HEK293T (cell line): ENCODE results near the gene FHOD3.

Experiments used
- CTCF ChIA-PET: fragments of 350-600 bp; formaldehyde crosslinking; extraction: SDS; loops from one replicate; lab custom pipeline; 2021; ENCODE audit warnings: antibody characterized with exemption, inconsistent platforms; lab: Yijun Ruan, JAX
- POLR2A ChIA-PET: fragments of 350-600 bp; formaldehyde crosslinking; extraction: SDS; loops from one replicate; lab custom pipeline; 2020; ENCODE audit warnings: antibody characterized with exemption, inconsistent platforms; lab: Yijun Ruan, JAX
- DNase-seq: peaks from one replicate; pipeline ENCODE4 v3.0.0; 2012; ENCODE audit warnings: mixed read lengths; ENCODE audit errors: extremely low spot score
- ARNT ChIP-seq: fragments of 450-650 bp; IDR thresholded peaks from 2 replicates; pipeline ENCODE4 v1.6.1; 2017; ENCODE audit warnings: mild to moderate bottlenecking
- BHLHE40 ChIP-seq: fragments of 450-650 bp; IDR thresholded peaks from 2 replicates; pipeline ENCODE4 v1.6.1; 2016; ENCODE audit warnings: mild to moderate bottlenecking, moderate library complexity, borderline replicate concordance
- CTBP1 ChIP-seq: fragments of 450-650 bp; IDR thresholded peaks from 2 replicates; pipeline ENCODE4 v1.6.1; 2016; ENCODE audit warnings: borderline replicate concordance
- ELF4 ChIP-seq: fragments of 450-650 bp; IDR thresholded peaks from 2 replicates; pipeline ENCODE4 v1.6.1; 2017; ENCODE audit warnings: antibody characterized with exemption
- FOXA1 ChIP-seq: fragments of 450-650 bp; IDR thresholded peaks from 2 replicates; pipeline ENCODE4 v1.6.1; 2016; ENCODE audit warnings: mild to moderate bottlenecking
- FOXK2 ChIP-seq: fragments of 450-650 bp; IDR thresholded peaks from 2 replicates; pipeline ENCODE4 v1.6.1; 2016; ENCODE audit warnings: mild to moderate bottlenecking
- FOXM1 ChIP-seq: fragments of 450-650 bp; IDR thresholded peaks from 2 replicates; pipeline ENCODE4 v1.6.1; 2017; ENCODE audit warnings: mild to moderate bottlenecking, borderline replicate concordance
- HDGF ChIP-seq: fragments of 450-650 bp; IDR thresholded peaks from 2 replicates; pipeline ENCODE4 v1.6.1; 2017; ENCODE audit warnings: antibody characterized with exemption, borderline replicate concordance
- L3MBTL2 ChIP-seq: fragments of 450-650 bp; conservative IDR thresholded peaks from 2 replicates; pipeline ENCODE4 v1.6.1; 2016; ENCODE audit warnings: mild to moderate bottlenecking
- LEF1 ChIP-seq: fragments of 450-650 bp; IDR thresholded peaks from 2 replicates; pipeline ENCODE4 v1.6.1; 2017; ENCODE audit warnings: mild to moderate bottlenecking, borderline replicate concordance
- NFRKB ChIP-seq: fragments of 450-650 bp; IDR thresholded peaks from 2 replicates; pipeline ENCODE4 v1.6.1; 2016; ENCODE audit warnings: mild to moderate bottlenecking, moderate library complexity
- SP1 ChIP-seq: fragments of 450-650 bp; IDR thresholded peaks from 2 replicates; pipeline ENCODE4 v1.6.1; 2017
- SUZ12 ChIP-seq: fragments of 450-650 bp; IDR thresholded peaks from 2 replicates; pipeline ENCODE4 v1.6.1; 2016; ENCODE audit warnings: mild to moderate bottlenecking
- TARDBP ChIP-seq: fragments of 450-650 bp; IDR thresholded peaks from 2 replicates; pipeline ENCODE4 v1.6.1; 2016
- ZNF384 ChIP-seq: fragments of 450-650 bp; IDR thresholded peaks from 2 replicates; pipeline ENCODE4 v1.6.1; 2016
- TF ChIP-seq, protein P1 (sequence below): fragments of 450-650 bp; IDR thresholded peaks from 2 replicates; pipeline ENCODE4 v1.6.1; 2016

Gene FHOD3

GRCh38 chr18:36648803-36649202, 351.3 kb downstream of the FHOD3 start:
- no peak for TF ChIP-seq FOXA1
- no peak for DNase-seq
- CTCF ChIA-PET = interaction anchor here (0.7 kb wide), 1 partner anchor 23 kb away, joined by 3 read pairs; no protein-coding TSS in a partner anchor

DNA sequence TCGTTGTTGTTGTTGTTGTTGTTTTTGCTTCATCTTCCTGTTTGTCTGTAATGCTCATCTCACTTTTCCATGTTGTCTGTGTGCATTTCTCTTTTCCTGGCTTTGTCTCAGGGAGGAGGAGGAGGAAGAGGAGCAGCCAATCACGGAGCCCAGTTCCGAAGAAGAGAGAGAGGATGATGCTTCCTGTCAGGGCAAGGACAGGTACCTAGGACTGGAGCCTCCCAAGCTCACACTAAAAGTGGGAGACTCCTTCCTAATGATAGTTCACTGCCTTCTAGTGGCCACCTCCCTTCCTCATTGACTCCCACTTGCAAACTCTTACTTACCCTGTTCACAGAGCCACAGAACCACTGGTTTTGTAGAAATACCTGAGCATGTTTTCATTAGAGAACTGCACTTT, 351.7 kb downstream of the FHOD3 start:
- POLR2A ChIA-PET = no interaction called here
- no peak for DNase-seq
- CTCF ChIA-PET = no interaction called here
- TF ChIP-seq FOXM1 = no peak
- no peak for TF ChIP-seq ELF4
- no peak for TF ChIP-seq NFRKB

More at GRCh38 chr18:36648803-36649202, 351.3 kb downstream of the FHOD3 start:
- POLR2A ChIA-PET = no interaction called here

- POLR2A ChIA-PET = no interaction called here
- TF ChIP-seq FOXK2 = no peak
- no peak for TF ChIP-seq ELF4
- no peak for TF ChIP-seq TARDBP
- no peak for TF ChIP-seq L3MBTL2
- no peak for TF ChIP-seq NFRKB
- no peak for TF ChIP-seq BHLHE40
- TF ChIP-seq LEF1 = no peak
- no peak for TF ChIP-seq ZNF384
- TF ChIP-seq FOXM1 = no peak
- no peak for TF ChIP-seq CTBP1
- CTCF ChIA-PET = no interaction called here
- DNase-seq = no peak
Measured at GRCh38 chr18:36650266-36650665, 352.8 kb downstream of the FHOD3 start.

- POLR2A ChIA-PET = no interaction called here
- TF ChIP-seq SUZ12 (no peak), ZNF384 (no peak), LEF1 (no peak), L3MBTL2 (no peak), FOXK2 (no peak), SP1 (no peak), BHLHE40 (no peak), HDGF (no peak)
- CTCF ChIA-PET = no interaction called here
- DNase-seq = no peak
Measured at GRCh38 chr18:36650906-36651305, 353.4 kb downstream of the FHOD3 start.

GRCh38 chr18:36652503-36652902, 355.0 kb downstream of the FHOD3 start:
- POLR2A ChIA-PET = no interaction called here
- CTCF ChIA-PET = no interaction called here
- TF ChIP-seq LEF1 (no peak), SUZ12 (no peak), FOXA1 (no peak), NFRKB (no peak), HDGF (no peak), CTBP1 (no peak), FOXM1 (no peak), BHLHE40 (no peak)
- no peak for DNase-seq

DNA sequence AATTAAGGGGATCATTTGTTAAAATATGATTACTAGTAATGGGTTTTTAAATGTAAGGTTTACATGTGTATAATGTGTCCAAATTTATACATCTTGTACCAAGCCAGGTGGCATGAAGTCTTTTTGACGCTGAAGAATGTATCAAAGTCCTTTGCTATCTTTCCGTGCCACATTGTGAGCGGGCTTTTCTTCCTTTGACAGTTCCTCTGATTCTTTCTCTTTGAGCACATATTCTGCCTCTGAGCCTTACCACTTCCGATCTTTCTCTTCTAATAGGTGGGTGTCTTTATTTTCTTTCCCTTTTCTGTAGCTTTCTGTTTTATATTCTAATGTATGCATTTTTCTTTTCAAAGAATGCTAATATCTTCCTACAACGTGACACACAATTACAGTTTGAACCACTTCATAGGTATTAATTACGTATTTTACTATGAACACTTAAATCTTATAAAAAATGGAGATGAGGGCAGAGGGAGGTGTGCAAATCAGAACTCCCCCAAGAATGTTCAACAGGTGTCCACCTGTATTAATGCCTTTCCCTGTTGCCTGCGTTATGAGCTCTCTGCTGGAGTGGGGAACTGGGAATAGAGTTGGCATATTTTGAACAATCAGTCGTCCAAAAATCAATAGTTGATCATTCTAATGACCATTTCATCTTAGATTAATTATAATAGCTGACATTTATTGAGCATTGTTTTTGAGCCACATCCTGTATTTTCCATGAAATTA, 355.8 kb downstream of the FHOD3 start:
- ChIA-PET POLR2A (no interaction called here), CTCF (interaction anchor here (0.5 kb wide), 1 partner anchor 11 kb away, joined by 3 read pairs; no protein-coding TSS in a partner anchor)
- TF ChIP-seq ARNT (no peak), ZNF384 (no peak), NFRKB (no peak), FOXM1 (no peak), FOXK2 (no peak), FOXA1 (no peak), LEF1 (no peak)
- TF ChIP-seq, protein P1, sequence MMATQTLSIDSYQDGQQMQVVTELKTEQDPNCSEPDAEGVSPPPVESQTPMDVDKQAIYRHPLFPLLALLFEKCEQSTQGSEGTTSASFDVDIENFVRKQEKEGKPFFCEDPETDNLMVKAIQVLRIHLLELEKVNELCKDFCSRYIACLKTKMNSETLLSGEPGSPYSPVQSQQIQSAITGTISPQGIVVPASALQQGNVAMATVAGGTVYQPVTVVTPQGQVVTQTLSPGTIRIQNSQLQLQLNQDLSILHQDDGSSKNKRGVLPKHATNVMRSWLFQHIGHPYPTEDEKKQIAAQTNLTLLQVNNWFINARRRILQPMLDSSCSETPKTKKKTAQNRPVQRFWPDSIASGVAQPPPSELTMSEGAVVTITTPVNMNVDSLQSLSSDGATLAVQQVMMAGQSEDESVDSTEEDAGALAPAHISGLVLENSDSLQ = no peak
- DNase-seq = no peak

DNA sequence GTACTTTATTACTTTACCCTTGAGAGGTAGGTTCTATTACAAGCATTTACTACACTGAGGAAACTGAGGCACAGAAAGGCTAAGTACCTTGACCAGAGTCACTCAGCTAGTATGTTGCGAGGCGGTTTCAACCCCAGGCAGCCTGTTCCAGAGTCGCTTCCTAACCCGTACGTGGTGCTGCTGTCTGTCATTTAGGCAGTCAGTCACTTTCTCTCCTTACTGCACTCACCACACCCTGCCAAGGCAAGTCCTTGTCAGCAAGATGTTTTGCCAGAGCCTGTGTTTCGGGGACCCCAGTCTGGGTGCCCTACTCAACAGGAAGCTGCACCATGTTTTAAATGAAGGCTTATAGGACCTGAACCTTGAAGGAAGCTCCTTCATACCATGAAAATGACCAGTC, 356.4 kb downstream of the FHOD3 start:
- no peak for DNase-seq
- CTCF ChIA-PET = interaction anchor here (0.5 to 1.4 kb wide), 3 partner anchors 9 to 192 kb away, joined by 3 to 6 read pairs (median 3); no protein-coding TSS in a partner anchor
- POLR2A ChIA-PET = no interaction called here
- TF ChIP-seq SP1 (no peak), HDGF (no peak), TARDBP (no peak), NFRKB (no peak), FOXM1 (no peak), FOXA1 (no peak), FOXK2 (no peak), LEF1 (no peak), L3MBTL2 (no peak), ARNT (no peak), BHLHE40 (no peak), ELF4 (no peak), SUZ12 (no peak), ZNF384 (no peak)
- TF ChIP-seq, protein P1 = no peak
